HepG2 (cell line): ENCODE results near the gene FTL. TPM values are rescaled to one million over a fixed set of nuclear protein-coding genes. Genes with fewer than 3 reads are reported as not detected.

ENCODE experiments used
- AKNA ChIP-seq: sonication (generic); formaldehyde crosslinking; IDR thresholded peaks from 2 replicates; pipeline ENCODE4 v1.4.0; 2020; ENCODE audit warnings: missing genetic modification reagents, borderline replicate concordance
- ATF7 ChIP-seq, 2 experiments: fragments of 450-650 bp in 1 of 2; sonication (generic) in 1 of 2; formaldehyde crosslinking in 1 of 2; IDR thresholded peaks; 2 replicates each; pipeline versions ENCODE4 v1.4.0 to v1.6.1; 2016 to 2020; ENCODE audit warnings: antibody characterized with exemption in 1 of 2, mild to moderate bottlenecking in 1 of 2, missing genetic modification reagents in 1 of 2
- CAMTA2 ChIP-seq: sonication (generic); formaldehyde crosslinking; IDR thresholded peaks from 2 replicates; pipeline ENCODE4 v1.4.0; 2020; ENCODE audit warnings: mild to moderate bottlenecking, missing genetic modification reagents, borderline replicate concordance
- CC2D1A ChIP-seq: sonication (generic); formaldehyde crosslinking; IDR thresholded peaks from 2 replicates; pipeline ENCODE4 v1.8.1; 2023; ENCODE audit warnings: mild to moderate bottlenecking, missing genetic modification reagents
- HNRNPL ChIP-seq: fragments of 200-400 bp; formaldehyde crosslinking; IDR thresholded peaks from 2 replicates; pipeline ENCODE4 v1.6.1; 2017; ENCODE audit warnings: mild to moderate bottlenecking, low read depth, low read length
- IRX3 ChIP-seq: sonication (generic); formaldehyde crosslinking; IDR thresholded peaks from 2 replicates; pipeline ENCODE4 v1.8.1; 2023; ENCODE audit warnings: mild to moderate bottlenecking, low read depth, missing genetic modification reagents, borderline replicate concordance
- PPARG ChIP-seq: conservative IDR thresholded peaks from 2 replicates; pipeline ENCODE4 v1.6.1; 2016; ENCODE audit warnings: missing biosample characterization, missing genetic modification reagents
- RFXAP ChIP-seq: sonication (generic); formaldehyde crosslinking; IDR thresholded peaks from 2 replicates; pipeline ENCODE4 v1.4.0; 2020; ENCODE audit warnings: missing genetic modification reagents, borderline replicate concordance
- SMYD3 ChIP-seq: sonication (generic); formaldehyde crosslinking; IDR thresholded peaks from 2 replicates; pipeline ENCODE4 v1.8.1; 2023; ENCODE audit warnings: mild to moderate bottlenecking, missing genetic modification reagents
- SRF ChIP-seq: IDR thresholded peaks from 2 replicates; pipeline ENCODE4 v1.6.1; 2011; ENCODE audit warnings: mild to moderate bottlenecking, low read depth, low read length, moderate library complexity
- TSC22D2 ChIP-seq: sonication (generic); formaldehyde crosslinking; IDR thresholded peaks from 2 replicates; pipeline ENCODE4 v1.5.1; 2020; ENCODE audit warnings: missing genetic modification reagents, mild to moderate bottlenecking, borderline replicate concordance
- ZFP36 ChIP-seq: fragments of 150-350 bp; IDR thresholded peaks from 2 replicates; pipeline ENCODE4 v1.6.1; 2018; ENCODE audit warnings: borderline replicate concordance, low read length, low read depth; ENCODE audit not compliant: partially characterized antibody
- ZNF414 ChIP-seq: sonication (generic); formaldehyde crosslinking; IDR thresholded peaks from 2 replicates; pipeline ENCODE4 v1.5.0; 2020; ENCODE audit warnings: missing genetic modification reagents
- ZNF446 ChIP-seq: sonication (generic); formaldehyde crosslinking; IDR thresholded peaks from 2 replicates; pipeline ENCODE4 v1.5.0; 2020; ENCODE audit warnings: mild to moderate bottlenecking, missing genetic modification reagents
- ZNF780A ChIP-seq: sonication (generic); formaldehyde crosslinking; IDR thresholded peaks from 2 replicates; pipeline ENCODE4 v1.8.0; 2022; ENCODE audit warnings: mild to moderate bottlenecking, missing genetic modification reagents, moderate library complexity
- ZNF816 ChIP-seq: sonication (generic); formaldehyde crosslinking; IDR thresholded peaks from 2 replicates; pipeline ENCODE4 v1.8.0; 2022; ENCODE audit warnings: missing genetic modification reagents, mild to moderate bottlenecking, borderline replicate concordance
- ZNF878 ChIP-seq: sonication (generic); formaldehyde crosslinking; IDR thresholded peaks from 2 replicates; pipeline ENCODE4 v1.8.1; 2023; ENCODE audit warnings: mild to moderate bottlenecking, missing genetic modification reagents, moderate library complexity
- polyA plus RNA-seq, 8 experiments: library from polyadenylated mRNA; depleted of rRNA in 3 of 8; stranded (reverse) in 7 of 8; unstranded in 1 of 8; fragments of >200 nt; fragmentation: Illumina TruSeq in 4 of 8; extraction: Trizol in 4 of 8; gene quantifications; 2 replicates each; pipeline versions ENCODE4 v1.2.1 to v1.2.3, GENCODE V29; 2011 to 2016; ENCODE audit warnings: low read depth in 4 of 8, missing spikeins in 1 of 8, mixed read lengths in 1 of 8; ENCODE audit not compliant: insufficient read depth in 1 of 8
- total RNA-seq, 5 experiments: library from RNA; depleted of rRNA; stranded (reverse); fragments of >200 nt; fragmentation: Illumina TruSeq; extraction: Trizol; gene quantifications; 2 replicates each; pipeline ENCODE4 v1.2.3, GENCODE V29; 2016; ENCODE audit warnings: low read depth in 1 of 5
- TF ChIP-seq, protein P1 (sequence below): sonication (generic); formaldehyde crosslinking; IDR thresholded peaks from 2 replicates; pipeline ENCODE4 v1.8.0; 2022; ENCODE audit warnings: low read depth, missing genetic modification reagents
- TF ChIP-seq, protein P2 (sequence below): sonication (generic); formaldehyde crosslinking; IDR thresholded peaks from 2 replicates; pipeline ENCODE4 v1.5.1; 2020; ENCODE audit warnings: missing genetic modification reagents, mild to moderate bottlenecking, borderline replicate concordance
- TF ChIP-seq, protein P3 (sequence below): sonication (generic); formaldehyde crosslinking; IDR thresholded peaks from 2 replicates; pipeline ENCODE4 v1.4.0; 2020; ENCODE audit warnings: missing genetic modification reagents

The FTL gene
- total and polyA plus RNA-seq, 2 of the 13 experiments (the other 11 are each of a cell fraction or from before 2014, with no cell fraction given): 2,721 to 8,800 TPM

GRCh38 chr19:48954595-48955307 lies 10.4 kb upstream of the FTL start, which contains the start of gene BAX (continued):
- TF ChIP-seq HNRNPL (no peak), ZNF878 (CRISPR knock-in tag) (no peak), ZNF446 (CRISPR knock-in tag) (no peak), ZNF414 (CRISPR knock-in tag) (no peak), RFXAP (CRISPR knock-in tag) (peak; percentile 80), AKNA (CRISPR knock-in tag) (no peak), IRX3 (peak; percentile 75; the same call in 1 of the 2 replicates), PPARG (CRISPR knock-in tag) (peak; percentile 20; the same call in 1 of the 2 replicates), ZFP36 (no peak), CC2D1A (no peak), SMYD3 (peak; percentile 67; the same call in 1 of the 2 replicates), ZNF780A (CRISPR knock-in tag) (no peak), ATF7 (IDR thresholded peaks at IDR 0.05) (no peak), ATF7 (CRISPR knock-in tag; IDR thresholded peaks at IDR 0.05) (no peak), TSC22D2 (CRISPR knock-in tag) (no peak), ZNF816 (CRISPR knock-in tag) (no peak), CAMTA2 (CRISPR knock-in tag) (peak; percentile 62; the same call in 1 of the 2 replicates), SRF (no peak)
- TF ChIP-seq, protein P1, sequence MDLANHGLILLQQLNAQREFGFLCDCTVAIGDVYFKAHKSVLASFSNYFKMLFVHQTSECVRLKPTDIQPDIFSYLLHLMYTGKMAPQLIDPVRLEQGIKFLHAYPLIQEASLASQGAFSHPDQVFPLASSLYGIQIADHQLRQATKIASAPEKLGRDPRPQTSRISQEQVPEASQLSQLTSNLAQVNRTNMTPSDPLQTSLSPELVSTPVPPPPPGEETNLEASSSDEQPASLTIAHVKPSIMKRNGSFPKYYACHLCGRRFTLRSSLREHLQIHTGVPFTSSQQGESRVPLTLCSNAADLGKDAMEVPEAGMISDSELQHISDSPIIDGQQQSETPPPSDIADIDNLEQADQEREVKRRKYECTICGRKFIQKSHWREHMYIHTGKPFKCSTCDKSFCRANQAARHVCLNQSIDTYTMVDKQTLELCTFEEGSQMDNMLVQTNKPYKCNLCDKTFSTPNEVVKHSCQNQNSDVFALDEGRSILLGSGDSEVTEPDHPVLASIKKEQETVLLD (CRISPR knock-in tag): peak; percentile 62; the same call in 1 of the 2 replicates
- TF ChIP-seq, protein P2, sequence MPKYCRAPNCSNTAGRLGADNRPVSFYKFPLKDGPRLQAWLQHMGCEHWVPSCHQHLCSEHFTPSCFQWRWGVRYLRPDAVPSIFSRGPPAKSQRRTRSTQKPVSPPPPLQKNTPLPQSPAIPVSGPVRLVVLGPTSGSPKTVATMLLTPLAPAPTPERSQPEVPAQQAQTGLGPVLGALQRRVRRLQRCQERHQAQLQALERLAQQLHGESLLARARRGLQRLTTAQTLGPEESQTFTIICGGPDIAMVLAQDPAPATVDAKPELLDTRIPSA (CRISPR knock-in tag): peak; percentile 75
- TF ChIP-seq, protein P3, sequence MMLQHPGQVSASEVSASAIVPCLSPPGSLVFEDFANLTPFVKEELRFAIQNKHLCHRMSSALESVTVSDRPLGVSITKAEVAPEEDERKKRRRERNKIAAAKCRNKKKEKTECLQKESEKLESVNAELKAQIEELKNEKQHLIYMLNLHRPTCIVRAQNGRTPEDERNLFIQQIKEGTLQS (CRISPR knock-in tag): no peak
